Neural cell (in vitro differentiated cells): ENCODE data around the gene CTNNA2. TPM values are rescaled to one million over a fixed set of nuclear protein-coding genes. Genes with fewer than 3 reads are reported as not detected.

Experiments used
- H2AFZ ChIP-seq: fragments of 200-600, 300-800 bp; sonication (generic), shearing (Covaris generic); 2 replicates; pipeline ENCODE4 v1.6.0; 2014; ENCODE audit warnings: low read depth, mild to moderate bottlenecking, antibody characterized with exemption, low read length, moderate library complexity
- H3F3A ChIP-seq: fragments of 200-600 bp; shearing (Covaris generic); 2 replicates; pipeline ENCODE4 v1.6.1; 2016; ENCODE audit warnings: mild to moderate bottlenecking, moderate library complexity, mixed read lengths, antibody characterized with exemption, low read length; ENCODE audit not compliant: insufficient read depth, poor library complexity, severe bottlenecking
- H3K27ac ChIP-seq: fragments of 200-600, 300-800 bp; sonication (generic), shearing (Covaris generic); 2 replicates; pipeline ENCODE4 v1.5.1; 2014; ENCODE audit warnings: mild to moderate bottlenecking, low read length, moderate library complexity
- H3K27me3 ChIP-seq: fragments of 300-800, 200-600 bp; sonication (generic), shearing (Covaris generic); 2 replicates; pipeline ENCODE4 v1.6.0; 2014; ENCODE audit warnings: mild to moderate bottlenecking, low read depth, low read length, moderate library complexity; ENCODE audit not compliant: insufficient read depth
- H3K36me3 ChIP-seq: fragments of 300-800, 200-600 bp; sonication (generic), shearing (Covaris generic); 2 replicates; pipeline ENCODE4 v1.5.1; 2014; ENCODE audit warnings: mild to moderate bottlenecking, antibody characterized with exemption, low read length, moderate library complexity; ENCODE audit not compliant: insufficient read depth
- H3K4me2 ChIP-seq: fragments of 300-800, 200-600 bp; sonication (generic), shearing (Covaris generic); 2 replicates; pipeline ENCODE4 v1.6.0; 2014; ENCODE audit warnings: mild to moderate bottlenecking, low read length
- H3K4me3 ChIP-seq: fragments of 300-800, 200-600 bp; sonication (generic), shearing (Covaris generic); 2 replicates; pipeline ENCODE4 v1.5.1; 2014; ENCODE audit warnings: mild to moderate bottlenecking, low read length, moderate library complexity
- H3K79me2 ChIP-seq: fragments of 200-600 bp; shearing (Covaris generic); replicated peaks from 2 replicates; pipeline ENCODE4 v1.6.0; 2014; ENCODE audit warnings: mild to moderate bottlenecking, low read length, moderate library complexity; ENCODE audit not compliant: insufficient read depth
- H3K9ac ChIP-seq: fragments of 300-800, 200-600 bp; sonication (generic), shearing (Covaris generic); 2 replicates; pipeline ENCODE4 v1.6.1; 2016; ENCODE audit warnings: mild to moderate bottlenecking, low read length, mixed read lengths
- H3K9me2 ChIP-seq: fragments of 200-600 bp; shearing (Covaris generic); 2 replicates; pipeline ENCODE4 v1.6.1; 2016; ENCODE audit warnings: mild to moderate bottlenecking, low read length, mixed read lengths; ENCODE audit not compliant: insufficient read depth
- H3K9me3 ChIP-seq: fragments of 200-600, 300-800 bp; sonication (generic), shearing (Covaris generic); 2 replicates; pipeline ENCODE4 v1.6.1; 2016; ENCODE audit warnings: mild to moderate bottlenecking, mixed run types, low read length, moderate library complexity, mixed read lengths
- H4K20me1 ChIP-seq: fragments of 200-600 bp; shearing (Covaris generic); 2 replicates; pipeline ENCODE4 v1.6.1; 2016; ENCODE audit warnings: mild to moderate bottlenecking, mixed run types; ENCODE audit not compliant: insufficient read depth
- CTCF ChIP-seq: fragments of 450-650 bp; IDR thresholded peaks from 2 replicates; pipeline ENCODE4 v1.5.1; 2014; ENCODE audit warnings: antibody characterized with exemption, mild to moderate bottlenecking, moderate library complexity; ENCODE audit not compliant: poor library complexity, severe bottlenecking
- EP300 ChIP-seq: fragments of 450-650 bp; conservative IDR thresholded peaks from 2 replicates; pipeline ENCODE4 v1.6.1; 2014; ENCODE audit warnings: antibody characterized with exemption, mild to moderate bottlenecking, moderate library complexity; ENCODE audit not compliant: poor library complexity, severe bottlenecking
- EZH2 ChIP-seq: fragments of 200-600, 300-800 bp; shearing (Covaris generic), sonication (generic); IDR thresholded peaks from 2 replicates; pipeline ENCODE4 v1.6.1; 2014; ENCODE audit warnings: antibody characterized with exemption, low read length, borderline replicate concordance, mild to moderate bottlenecking; ENCODE audit not compliant: insufficient read depth, poor library complexity, severe bottlenecking
- MXI1 ChIP-seq: fragments of 450-650 bp; conservative IDR thresholded peaks from 2 replicates; pipeline ENCODE4 v1.6.1; 2014; ENCODE audit warnings: antibody characterized with exemption, mild to moderate bottlenecking; ENCODE audit not compliant: poor library complexity, severe bottlenecking
- POLR2AphosphoS5 ChIP-seq: IDR thresholded peaks from 2 replicates; pipeline ENCODE4 v1.6.1; 2012
- RAD21 ChIP-seq: fragments of 450-650 bp; conservative IDR thresholded peaks from 2 replicates; pipeline ENCODE4 v1.6.1; 2014; ENCODE audit warnings: antibody characterized with exemption, mild to moderate bottlenecking, moderate library complexity
- SMC3 ChIP-seq: fragments of 450-650 bp; conservative IDR thresholded peaks from 2 replicates; pipeline ENCODE4 v1.6.1; 2014; ENCODE audit warnings: antibody characterized with exemption, mild to moderate bottlenecking, moderate library complexity; ENCODE audit not compliant: poor library complexity
- TAF1 ChIP-seq: IDR thresholded peaks from 2 replicates; pipeline ENCODE4 v1.6.1; 2012; ENCODE audit warnings: low read depth
- polyA plus RNA-seq: library from polyadenylated mRNA; depleted of rRNA; stranded (reverse); fragments of >200 nt; gene quantifications from 2 replicates; pipeline ENCODE4 v1.2.3, GENCODE V29; 2014
- TF ChIP-seq, protein P1 (sequence below): IDR thresholded peaks from 2 replicates; pipeline ENCODE4 v1.6.1; 2012; ENCODE audit warnings: borderline replicate concordance

CTNNA2 gene
- polyA plus RNA-seq, 1 donor from 2014 or later: 194 TPM

DNA sequence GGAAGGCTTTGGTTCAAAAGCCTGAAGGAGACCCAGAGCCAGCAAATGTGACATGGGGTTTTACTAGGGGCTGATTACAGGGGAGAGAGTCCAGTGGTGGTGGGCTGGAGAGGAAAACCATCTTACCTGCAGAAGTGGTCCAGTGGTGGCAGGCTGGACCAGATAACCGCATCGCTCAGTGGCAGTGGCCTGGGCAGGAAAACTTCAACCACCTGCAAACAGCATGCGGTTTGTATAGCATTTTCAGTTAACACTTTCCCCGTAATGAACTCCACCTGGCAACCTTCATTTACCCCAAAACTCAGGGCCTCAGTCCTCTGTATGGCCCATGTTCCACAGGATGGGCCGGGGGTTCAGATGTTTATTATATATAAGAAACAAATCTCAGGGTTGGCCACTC lies 677.3 kb downstream of the CTNNA2 start:
- Histone ChIP-seq H3K79me2 (no peaks in the 10 kb centered on the region), H3K9me3 (no peaks in the 10 kb centered on the region), H3K36me3 (no peaks in the 10 kb centered on the region), H3K27me3 (no peaks in the 10 kb centered on the region), H3K4me3 (no peak overlapping the region), H2AFZ (no peak overlapping the region), H3F3A (no peaks in the 10 kb centered on the region), H3K27ac (no peak overlapping the region), H3K9me2 (no peaks in the 10 kb centered on the region), H4K20me1 (no peaks in the 10 kb centered on the region), H3K9ac (no peak overlapping the region), H3K4me2 (no peak overlapping the region)
- TF ChIP-seq RAD21 (no peak), MXI1 (no peak), CTCF (no peak), SMC3 (no peak), EP300 (no peak), POLR2AphosphoS5 (no peak), TAF1 (no peak), EZH2 (no peak)
- TF ChIP-seq, protein P1, sequence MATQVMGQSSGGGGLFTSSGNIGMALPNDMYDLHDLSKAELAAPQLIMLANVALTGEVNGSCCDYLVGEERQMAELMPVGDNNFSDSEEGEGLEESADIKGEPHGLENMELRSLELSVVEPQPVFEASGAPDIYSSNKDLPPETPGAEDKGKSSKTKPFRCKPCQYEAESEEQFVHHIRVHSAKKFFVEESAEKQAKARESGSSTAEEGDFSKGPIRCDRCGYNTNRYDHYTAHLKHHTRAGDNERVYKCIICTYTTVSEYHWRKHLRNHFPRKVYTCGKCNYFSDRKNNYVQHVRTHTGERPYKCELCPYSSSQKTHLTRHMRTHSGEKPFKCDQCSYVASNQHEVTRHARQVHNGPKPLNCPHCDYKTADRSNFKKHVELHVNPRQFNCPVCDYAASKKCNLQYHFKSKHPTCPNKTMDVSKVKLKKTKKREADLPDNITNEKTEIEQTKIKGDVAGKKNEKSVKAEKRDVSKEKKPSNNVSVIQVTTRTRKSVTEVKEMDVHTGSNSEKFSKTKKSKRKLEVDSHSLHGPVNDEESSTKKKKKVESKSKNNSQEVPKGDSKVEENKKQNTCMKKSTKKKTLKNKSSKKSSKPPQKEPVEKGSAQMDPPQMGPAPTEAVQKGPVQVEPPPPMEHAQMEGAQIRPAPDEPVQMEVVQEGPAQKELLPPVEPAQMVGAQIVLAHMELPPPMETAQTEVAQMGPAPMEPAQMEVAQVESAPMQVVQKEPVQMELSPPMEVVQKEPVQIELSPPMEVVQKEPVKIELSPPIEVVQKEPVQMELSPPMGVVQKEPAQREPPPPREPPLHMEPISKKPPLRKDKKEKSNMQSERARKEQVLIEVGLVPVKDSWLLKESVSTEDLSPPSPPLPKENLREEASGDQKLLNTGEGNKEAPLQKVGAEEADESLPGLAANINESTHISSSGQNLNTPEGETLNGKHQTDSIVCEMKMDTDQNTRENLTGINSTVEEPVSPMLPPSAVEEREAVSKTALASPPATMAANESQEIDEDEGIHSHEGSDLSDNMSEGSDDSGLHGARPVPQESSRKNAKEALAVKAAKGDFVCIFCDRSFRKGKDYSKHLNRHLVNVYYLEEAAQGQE: no peak

- Histone ChIP-seq H3K27me3 (no peaks in the 10 kb centered on the region), H3K4me3 (no peak overlapping the region), H3K79me2 (no peaks in the 10 kb centered on the region), H3F3A (no peaks in the 10 kb centered on the region), H3K9ac (no peak overlapping the region), H3K27ac (no peak overlapping the region), H4K20me1 (no peaks in the 10 kb centered on the region), H3K9me2 (no peaks in the 10 kb centered on the region), H3K9me3 (no peaks in the 10 kb centered on the region), H3K36me3 (no peaks in the 10 kb centered on the region), H2AFZ (no peak overlapping the region), H3K4me2 (no peak overlapping the region)
- TF ChIP-seq, protein P1: no peak
- TF ChIP-seq RAD21: no peak
- no peak for TF ChIP-seq EP300
- TF ChIP-seq MXI1: no peak
- no peak for TF ChIP-seq CTCF
Observed at GRCh38 chr2:80193566-80193965, 680.7 kb downstream of the CTNNA2 start.
